ENCODE measurements around the gene RTN1.

The RTN1 gene

GRCh38 chr14:59811073-59811472 lies 59.5 kb downstream of the RTN1 start:
- no peaks in the 10 kb centered on the region for H4K20me1 ChIP-seq (ENCODE audit: insufficient read depth, low read length)
- peaks cover 69% of the 10 kb centered on the region for H3K27me3 ChIP-seq (ENCODE audit: low read depth, low read length)
- H3K4me2 ChIP-seq (ENCODE audit: low read length) = no peak overlapping the region
- no peaks in the 10 kb centered on the region for H3K79me2 ChIP-seq (ENCODE audit: low read length)
- no peak overlapping the region for H3K9ac ChIP-seq (ENCODE audit: low read length)
- H3K4me3 ChIP-seq (ENCODE audit: low read length) = no peak overlapping the region
- H2AFZ ChIP-seq (ENCODE audit: low read depth, low read length) = no peak overlapping the region
- no peaks in the 10 kb centered on the region for H3K9me3 ChIP-seq (ENCODE audit: insufficient read depth, low read length)
- H3K27ac ChIP-seq (ENCODE audit: low read length) = no peak overlapping the region
- TF ChIP-seq EZH2phosphoT487 (IDR thresholded peaks at IDR 0.05; ENCODE audit: low read depth) = no peak
- TF ChIP-seq, protein P1, sequence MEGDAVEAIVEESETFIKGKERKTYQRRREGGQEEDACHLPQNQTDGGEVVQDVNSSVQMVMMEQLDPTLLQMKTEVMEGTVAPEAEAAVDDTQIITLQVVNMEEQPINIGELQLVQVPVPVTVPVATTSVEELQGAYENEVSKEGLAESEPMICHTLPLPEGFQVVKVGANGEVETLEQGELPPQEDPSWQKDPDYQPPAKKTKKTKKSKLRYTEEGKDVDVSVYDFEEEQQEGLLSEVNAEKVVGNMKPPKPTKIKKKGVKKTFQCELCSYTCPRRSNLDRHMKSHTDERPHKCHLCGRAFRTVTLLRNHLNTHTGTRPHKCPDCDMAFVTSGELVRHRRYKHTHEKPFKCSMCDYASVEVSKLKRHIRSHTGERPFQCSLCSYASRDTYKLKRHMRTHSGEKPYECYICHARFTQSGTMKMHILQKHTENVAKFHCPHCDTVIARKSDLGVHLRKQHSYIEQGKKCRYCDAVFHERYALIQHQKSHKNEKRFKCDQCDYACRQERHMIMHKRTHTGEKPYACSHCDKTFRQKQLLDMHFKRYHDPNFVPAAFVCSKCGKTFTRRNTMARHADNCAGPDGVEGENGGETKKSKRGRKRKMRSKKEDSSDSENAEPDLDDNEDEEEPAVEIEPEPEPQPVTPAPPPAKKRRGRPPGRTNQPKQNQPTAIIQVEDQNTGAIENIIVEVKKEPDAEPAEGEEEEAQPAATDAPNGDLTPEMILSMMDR (IDR thresholded peaks at IDR 0.05; ENCODE audit: low read depth, low read length) = no peak
- no peaks in the 10 kb centered on the region for H3K36me3 ChIP-seq (replicated peaks; ENCODE audit: low read depth, low read length)
- peaks cover 5% of the 10 kb centered on the region; the same call in 1 of the 2 replicates for H3K4me1 ChIP-seq (ENCODE audit: low read length)

DNA sequence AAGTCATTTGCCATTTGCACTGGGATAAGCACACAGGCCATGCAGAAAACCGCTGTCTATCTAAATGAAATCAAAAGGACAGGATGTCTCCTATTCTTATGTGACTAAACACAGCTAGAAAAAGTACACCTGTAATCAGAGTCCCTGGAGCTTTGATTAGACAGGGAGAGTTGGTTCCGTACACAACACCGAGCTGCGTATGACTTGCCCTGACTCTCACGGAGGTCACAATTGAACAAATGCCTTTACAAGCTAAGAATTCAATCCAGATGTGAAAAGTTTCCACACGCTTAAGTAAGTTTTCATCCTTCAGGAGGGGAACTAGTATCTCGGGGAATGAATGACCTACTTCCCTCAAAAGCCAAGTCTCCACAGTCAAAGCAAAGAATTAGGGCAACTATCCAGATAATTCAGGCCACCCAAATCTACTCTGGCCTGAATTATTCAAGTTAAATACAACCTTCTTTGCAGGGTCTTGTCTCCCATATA lies 67.5 kb downstream of the RTN1 start:
- H3K27ac ChIP-seq (ENCODE audit: low read length) = no peak overlapping the region
- no peak for TF ChIP-seq EZH2phosphoT487 (IDR thresholded peaks at IDR 0.05; ENCODE audit: low read depth)
- TF ChIP-seq, protein P1 (IDR thresholded peaks at IDR 0.05; ENCODE audit: low read depth, low read length) = no peak
- no peaks in the 10 kb centered on the region for H3K36me3 ChIP-seq (replicated peaks; ENCODE audit: low read depth, low read length)
- peaks cover 5% of the 10 kb centered on the region; the same call in 1 of the 2 replicates for H3K4me1 ChIP-seq (ENCODE audit: low read length)
- no peaks in the 10 kb centered on the region for H3K79me2 ChIP-seq (ENCODE audit: low read length)
- H3K4me2 ChIP-seq (ENCODE audit: low read length) = no peak overlapping the region
- H3K4me3 ChIP-seq (ENCODE audit: low read length) = no peak overlapping the region
- H2AFZ ChIP-seq (ENCODE audit: low read depth, low read length) = no peak overlapping the region
- H3K27me3 ChIP-seq (ENCODE audit: low read depth, low read length) = peaks cover 45% of the 10 kb centered on the region
- H4K20me1 ChIP-seq (ENCODE audit: insufficient read depth, low read length) = no peaks in the 10 kb centered on the region
- no peaks in the 10 kb centered on the region for H3K9me3 ChIP-seq (ENCODE audit: insufficient read depth, low read length)
- H3K9ac ChIP-seq (ENCODE audit: low read length) = no peak overlapping the region

GRCh38 chr14:59788176-59788575 lies 82.4 kb downstream of the RTN1 start:
- no peaks in the 10 kb centered on the region for H4K20me1 ChIP-seq (ENCODE audit: insufficient read depth, low read length)
- no peaks in the 10 kb centered on the region for H3K36me3 ChIP-seq (replicated peaks; ENCODE audit: low read depth, low read length)
- no peak overlapping the region for H3K4me3 ChIP-seq (ENCODE audit: low read length)
- H3K9me3 ChIP-seq (ENCODE audit: insufficient read depth, low read length) = no peaks in the 10 kb centered on the region
- no peak overlapping the region for H3K27ac ChIP-seq (ENCODE audit: low read length)
- H3K79me2 ChIP-seq (ENCODE audit: low read length) = no peaks in the 10 kb centered on the region
- H2AFZ ChIP-seq (ENCODE audit: low read depth, low read length) = no peak overlapping the region
- no peak overlapping the region for H3K4me2 ChIP-seq (ENCODE audit: low read length)
- no peaks in the 10 kb centered on the region for H3K27me3 ChIP-seq (ENCODE audit: low read depth, low read length)
- H3K9ac ChIP-seq (ENCODE audit: low read length) = no peak overlapping the region
- no peak for TF ChIP-seq EZH2phosphoT487 (IDR thresholded peaks at IDR 0.05; ENCODE audit: low read depth)
- TF ChIP-seq, protein P1 (IDR thresholded peaks at IDR 0.05; ENCODE audit: low read depth, low read length) = no peak
- no peaks in the 10 kb centered on the region for H3K4me1 ChIP-seq (ENCODE audit: low read length)

DNA sequence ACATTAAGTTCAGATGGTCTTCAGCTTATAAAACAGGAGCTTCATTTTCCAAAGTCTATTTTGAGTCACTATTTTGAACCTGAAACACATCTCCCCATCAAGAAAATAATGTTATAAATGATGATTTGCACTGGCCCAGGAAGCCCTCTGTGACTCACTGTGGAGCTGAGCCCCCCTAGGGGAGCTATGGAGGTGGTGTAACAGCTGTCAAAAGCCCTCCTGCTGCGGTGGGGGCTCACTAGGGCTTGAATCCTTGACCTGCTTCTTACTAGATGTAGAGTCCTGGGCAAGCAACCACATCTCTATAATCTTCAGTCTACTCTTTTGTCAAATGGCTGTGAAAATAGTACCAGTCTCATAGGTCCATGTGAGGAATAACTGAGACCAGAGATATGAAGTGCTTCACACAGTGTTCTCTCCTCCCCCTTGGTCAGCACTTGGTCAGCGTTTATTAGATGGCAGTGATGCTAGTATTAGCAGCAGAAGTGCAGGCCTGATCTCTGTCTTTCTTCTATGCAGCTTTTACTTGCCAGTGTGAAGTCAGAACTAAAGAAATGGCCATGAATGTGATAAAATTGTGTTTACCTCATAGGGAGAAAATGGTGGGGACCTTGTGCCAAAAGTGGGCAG lies 83.4 kb downstream of the RTN1 start:
- H3K4me3 ChIP-seq (ENCODE audit: low read length) = no peak overlapping the region
- no peak overlapping the region for H3K27ac ChIP-seq (ENCODE audit: low read length)
- H3K4me1 ChIP-seq (ENCODE audit: low read length) = no peaks in the 10 kb centered on the region
- no peak overlapping the region for H2AFZ ChIP-seq (ENCODE audit: low read depth, low read length)
- no peak overlapping the region for H3K9ac ChIP-seq (ENCODE audit: low read length)
- H3K4me2 ChIP-seq (ENCODE audit: low read length) = no peak overlapping the region
- H3K79me2 ChIP-seq (ENCODE audit: low read length) = no peaks in the 10 kb centered on the region
- H3K27me3 ChIP-seq (ENCODE audit: low read depth, low read length) = no peaks in the 10 kb centered on the region
- no peaks in the 10 kb centered on the region for H3K36me3 ChIP-seq (replicated peaks; ENCODE audit: low read depth, low read length)
- TF ChIP-seq, protein P1 (IDR thresholded peaks at IDR 0.05; ENCODE audit: low read depth, low read length) = no peak
- TF ChIP-seq EZH2phosphoT487 (IDR thresholded peaks at IDR 0.05; ENCODE audit: low read depth) = no peak
- no peaks in the 10 kb centered on the region for H3K9me3 ChIP-seq (ENCODE audit: insufficient read depth, low read length)
- no peaks in the 10 kb centered on the region for H4K20me1 ChIP-seq (ENCODE audit: insufficient read depth, low read length)

All from OCI-LY3 (cell line).